GM13976 (cell line): ENCODE results near the gene ITPR2.

Source experiments
- DNase-seq: peaks from one replicate; pipeline ENCODE4 v3.0.0; 2012; ENCODE audit warnings: low spot score
- in situ Hi-C: fragments of 300-500 bp; cut with MboI; formaldehyde crosslinking; loops from one replicate; pipeline ENCODE4 v1.12.0; 2022; ENCODE audit warnings: low sequenced_read_pairs, mixed read lengths, inconsistent platforms; ENCODE audit not compliant: unreplicated experiment
- TF ChIP-seq, protein P1 (sequence below): IDR thresholded peaks from 2 replicates; pipeline ENCODE4 v1.5.1; 2012; ENCODE audit warnings: borderline replicate concordance, mild to moderate bottlenecking; ENCODE audit not compliant: insufficient read depth; ENCODE audit errors: extremely low read depth, missing control alignments, control extremely low read depth

The ITPR2 gene

DNA sequence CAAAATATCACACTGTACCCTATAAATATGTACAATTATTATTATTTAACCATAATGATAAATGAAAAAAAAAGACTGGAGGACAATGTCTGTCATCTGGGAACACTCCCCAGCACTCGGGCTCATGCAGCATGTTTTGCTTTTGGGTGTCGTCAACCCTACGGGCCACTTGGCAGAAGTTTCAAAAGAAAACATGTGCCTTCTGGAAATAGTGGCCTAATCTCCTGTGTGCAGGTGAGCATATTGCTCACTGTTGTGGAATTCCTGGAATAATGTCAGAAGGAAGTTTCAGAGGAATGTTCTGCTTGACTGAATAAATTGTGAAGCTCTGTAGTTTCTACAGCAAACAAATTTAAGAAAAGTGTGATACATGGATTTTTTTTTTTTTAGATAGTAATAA, 339.3 kb downstream of the ITPR2 start:
- no peak for DNase-seq
- in situ Hi-C loops: no loop called here
- TF ChIP-seq, protein P1, sequence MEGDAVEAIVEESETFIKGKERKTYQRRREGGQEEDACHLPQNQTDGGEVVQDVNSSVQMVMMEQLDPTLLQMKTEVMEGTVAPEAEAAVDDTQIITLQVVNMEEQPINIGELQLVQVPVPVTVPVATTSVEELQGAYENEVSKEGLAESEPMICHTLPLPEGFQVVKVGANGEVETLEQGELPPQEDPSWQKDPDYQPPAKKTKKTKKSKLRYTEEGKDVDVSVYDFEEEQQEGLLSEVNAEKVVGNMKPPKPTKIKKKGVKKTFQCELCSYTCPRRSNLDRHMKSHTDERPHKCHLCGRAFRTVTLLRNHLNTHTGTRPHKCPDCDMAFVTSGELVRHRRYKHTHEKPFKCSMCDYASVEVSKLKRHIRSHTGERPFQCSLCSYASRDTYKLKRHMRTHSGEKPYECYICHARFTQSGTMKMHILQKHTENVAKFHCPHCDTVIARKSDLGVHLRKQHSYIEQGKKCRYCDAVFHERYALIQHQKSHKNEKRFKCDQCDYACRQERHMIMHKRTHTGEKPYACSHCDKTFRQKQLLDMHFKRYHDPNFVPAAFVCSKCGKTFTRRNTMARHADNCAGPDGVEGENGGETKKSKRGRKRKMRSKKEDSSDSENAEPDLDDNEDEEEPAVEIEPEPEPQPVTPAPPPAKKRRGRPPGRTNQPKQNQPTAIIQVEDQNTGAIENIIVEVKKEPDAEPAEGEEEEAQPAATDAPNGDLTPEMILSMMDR: no peak

DNA sequence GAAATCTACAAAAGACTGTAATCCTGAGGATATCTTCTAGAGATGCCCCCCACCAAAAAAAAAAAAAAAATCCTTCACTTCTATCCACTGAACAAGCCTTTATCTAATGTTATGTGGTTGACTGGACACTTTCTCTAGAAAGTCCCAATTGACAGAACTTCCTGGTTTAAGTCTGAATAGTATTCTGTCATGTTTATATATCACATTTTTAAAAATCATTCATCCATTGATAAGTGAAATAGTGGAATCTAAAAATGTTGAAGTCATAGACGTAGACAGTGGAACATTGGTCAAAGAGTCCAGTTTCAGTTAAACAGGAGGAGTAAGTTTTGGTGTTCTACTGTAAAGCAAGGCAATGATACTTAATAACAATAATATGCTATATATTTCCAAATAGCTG, 340.6 kb downstream of the ITPR2 start:
- DNase-seq: no peak
- in situ Hi-C loops: no loop called here
- TF ChIP-seq, protein P1: no peak

DNA sequence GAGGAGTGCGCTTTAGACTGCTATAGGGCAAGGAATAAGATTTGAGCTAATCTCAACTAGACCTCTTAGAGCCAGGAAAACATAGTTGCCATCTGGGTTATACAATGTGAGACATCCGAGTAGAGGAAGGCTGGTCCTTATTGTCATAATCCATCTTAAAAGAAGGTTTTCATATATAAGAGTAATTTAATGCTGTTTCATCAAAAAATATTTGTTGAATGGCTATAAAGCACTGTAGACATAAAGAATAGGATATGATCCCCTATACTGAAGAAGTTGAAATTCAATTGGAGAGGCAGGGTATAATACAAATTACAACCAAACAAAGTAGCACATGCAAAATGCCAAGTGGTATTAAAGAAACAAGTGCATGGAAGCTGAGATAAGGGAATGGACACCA, 343.1 kb downstream of the ITPR2 start:
- TF ChIP-seq, protein P1: no peak
- DNase-seq: no peak
- in situ Hi-C loops: no loop called here

DNA sequence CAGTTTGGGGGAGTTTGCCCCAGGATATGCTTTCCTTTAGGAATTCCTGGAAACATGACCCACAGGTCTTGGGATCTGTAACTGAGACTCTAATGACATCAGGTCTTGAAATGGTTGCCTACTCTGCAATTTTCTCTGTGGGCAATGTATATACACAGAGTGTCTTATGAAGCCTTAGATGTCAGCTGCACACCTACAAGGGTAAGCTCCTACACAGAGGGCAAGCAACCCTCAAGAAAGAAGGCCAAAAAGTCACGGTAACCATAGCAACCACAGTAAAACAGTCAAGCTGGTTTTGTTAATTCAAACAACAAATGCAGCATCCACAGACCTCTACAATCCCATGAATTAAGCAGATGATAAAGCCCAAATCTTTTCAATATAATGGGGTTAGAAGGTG, 344.6 kb downstream of the ITPR2 start:
- TF ChIP-seq, protein P1: no peak
- in situ Hi-C loops: no loop called here
- DNase-seq: no peak

DNA sequence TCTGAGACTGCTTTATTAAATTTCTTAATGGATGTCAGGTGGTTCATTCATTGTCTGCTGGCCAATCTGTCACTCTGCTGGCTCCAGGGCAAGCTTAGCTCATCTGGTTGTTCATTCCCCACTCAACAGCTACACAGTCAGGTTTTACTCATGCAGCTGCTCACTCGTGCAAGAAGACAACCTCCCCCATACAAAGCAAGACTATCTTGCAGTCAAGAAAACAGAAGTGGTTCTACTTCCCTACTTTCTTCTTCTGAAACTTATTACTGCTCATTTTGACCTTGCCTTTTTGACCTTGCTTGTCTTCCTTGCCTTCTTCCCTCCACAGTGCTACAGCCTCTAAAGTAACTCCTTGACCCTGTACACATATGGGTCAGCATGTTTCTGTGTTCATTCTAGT, 359.7 kb downstream of the ITPR2 start:
- TF ChIP-seq, protein P1: no peak
- in situ Hi-C loops: no loop called here
- DNase-seq: peak; percentile 76

DNA sequence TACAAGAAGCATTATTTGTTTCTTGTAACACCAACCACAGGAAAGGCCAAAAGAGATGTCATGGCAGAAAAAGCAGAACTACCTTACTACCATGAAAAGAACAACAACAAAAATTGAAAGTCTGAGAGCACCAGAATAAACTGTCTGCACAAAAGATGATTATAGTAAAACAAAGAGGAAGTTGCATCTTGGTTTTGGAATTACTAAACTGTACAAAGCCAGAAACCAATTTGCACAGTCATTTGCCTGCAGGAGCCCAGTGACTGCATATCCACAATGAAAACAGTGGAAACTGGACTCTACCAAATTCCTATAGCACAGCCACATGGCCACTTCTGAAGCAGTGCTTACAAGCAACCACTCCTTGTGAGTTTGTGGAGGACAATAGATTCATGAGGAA, 361.4 kb downstream of the ITPR2 start:
- peak; percentile 73 for DNase-seq
- TF ChIP-seq, protein P1: no peak
- in situ Hi-C loops: no loop called here

DNA sequence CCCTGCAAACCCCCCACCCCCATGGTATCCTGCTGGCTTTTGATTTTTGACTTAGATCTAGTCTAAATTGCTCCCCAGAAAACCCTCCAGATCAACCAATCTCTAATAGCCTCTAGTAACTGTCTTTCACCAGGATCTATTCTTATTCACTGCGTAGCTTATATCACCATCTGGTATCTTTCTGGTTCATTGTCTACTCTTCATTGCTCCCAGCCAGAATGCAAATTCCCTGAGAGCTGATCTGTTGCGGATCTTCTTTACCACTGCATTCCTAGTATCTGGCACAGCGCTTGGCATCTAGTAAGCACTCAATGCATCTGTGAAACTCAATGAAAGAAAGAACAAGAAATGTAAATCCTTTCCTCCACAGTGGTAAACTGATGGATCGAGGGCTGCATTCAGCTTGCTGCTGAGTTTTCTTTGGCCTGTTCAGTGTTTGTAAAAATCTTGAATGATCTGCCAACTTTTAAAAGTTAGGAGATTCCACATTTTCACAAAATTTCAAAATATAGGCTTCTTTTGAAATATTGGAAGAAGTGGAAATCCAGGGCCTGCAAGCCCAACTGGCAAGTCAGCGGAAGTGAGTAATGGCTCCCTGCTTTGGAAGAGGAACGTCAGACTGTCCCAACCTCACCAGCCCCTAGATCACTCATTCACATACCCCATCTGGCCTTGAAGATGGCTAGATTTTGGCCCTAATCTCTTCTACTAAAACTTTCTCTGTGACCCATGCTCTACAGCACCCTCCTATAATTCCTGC, 363.4 kb downstream of the ITPR2 start:
- DNase-seq: no peak
- in situ Hi-C loops: no loop called here
- TF ChIP-seq, protein P1: no peak
